Inferior parietal cortex (tissue), 1 donor: ENCODE measurements around the gene FN1.
"Not testable (repeated sequence)": the region's sequence is repeated elsewhere in the genome, so short reads cannot be mapped to it uniquely, and the experiment has no call there.

ENCODE experiments used
- DNase-seq: peaks from one replicate; pipeline ENCODE4 v3.0.0-alpha.2; 2016; ENCODE audit errors: extremely low spot score

Gene FN1

DNA sequence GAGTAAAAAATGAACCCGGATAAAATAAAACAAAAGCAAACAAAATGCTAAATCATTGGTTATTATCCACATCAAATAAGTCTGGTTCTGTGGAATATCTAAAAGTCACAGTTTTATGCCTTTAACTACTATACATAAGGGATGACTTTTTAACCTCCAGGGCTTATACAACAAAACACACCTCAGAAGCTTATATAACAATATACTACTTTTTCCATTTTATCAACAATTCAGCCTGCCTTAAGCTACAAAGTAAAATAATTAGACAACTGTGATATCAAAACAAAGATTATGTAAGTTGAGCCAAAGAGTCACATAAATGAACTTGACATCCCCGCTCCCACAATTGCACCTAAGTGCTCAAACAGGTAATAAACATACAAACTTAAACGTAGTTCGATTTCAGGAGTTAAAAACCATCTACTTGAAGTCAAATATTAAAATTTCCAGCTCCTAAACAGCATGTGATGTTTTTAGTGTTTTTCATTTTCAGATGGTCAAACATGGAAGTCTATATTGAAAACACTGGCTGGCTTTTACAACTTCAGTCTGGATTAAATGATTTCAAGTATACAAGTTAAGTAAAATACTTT is 69.3 kb downstream of the FN1 start:
- DNase-seq: no peak

DNA sequence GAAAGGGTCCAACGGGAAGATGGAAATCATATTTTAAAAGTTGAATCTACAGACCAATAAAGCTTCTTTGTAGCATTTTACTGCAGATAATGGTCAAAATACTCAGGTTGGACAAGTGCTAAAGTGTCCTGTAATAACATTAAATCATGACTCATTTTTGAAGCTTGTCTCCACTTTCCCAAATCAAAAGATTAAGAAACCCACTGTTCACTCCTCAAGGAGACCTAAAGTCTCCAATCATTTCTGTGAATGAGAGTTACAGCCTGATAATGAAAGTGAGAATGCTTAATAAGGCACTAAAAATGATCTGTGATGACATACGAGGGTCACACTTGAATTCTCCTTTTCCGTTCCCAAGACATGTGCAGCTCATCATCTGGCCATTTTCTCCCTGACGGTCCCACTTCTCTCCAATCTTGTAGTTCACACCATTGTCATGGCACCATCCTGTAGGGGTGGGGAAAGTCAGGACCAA is 70.6 kb downstream of the FN1 start:
- DNase-seq: no peak

DNA sequence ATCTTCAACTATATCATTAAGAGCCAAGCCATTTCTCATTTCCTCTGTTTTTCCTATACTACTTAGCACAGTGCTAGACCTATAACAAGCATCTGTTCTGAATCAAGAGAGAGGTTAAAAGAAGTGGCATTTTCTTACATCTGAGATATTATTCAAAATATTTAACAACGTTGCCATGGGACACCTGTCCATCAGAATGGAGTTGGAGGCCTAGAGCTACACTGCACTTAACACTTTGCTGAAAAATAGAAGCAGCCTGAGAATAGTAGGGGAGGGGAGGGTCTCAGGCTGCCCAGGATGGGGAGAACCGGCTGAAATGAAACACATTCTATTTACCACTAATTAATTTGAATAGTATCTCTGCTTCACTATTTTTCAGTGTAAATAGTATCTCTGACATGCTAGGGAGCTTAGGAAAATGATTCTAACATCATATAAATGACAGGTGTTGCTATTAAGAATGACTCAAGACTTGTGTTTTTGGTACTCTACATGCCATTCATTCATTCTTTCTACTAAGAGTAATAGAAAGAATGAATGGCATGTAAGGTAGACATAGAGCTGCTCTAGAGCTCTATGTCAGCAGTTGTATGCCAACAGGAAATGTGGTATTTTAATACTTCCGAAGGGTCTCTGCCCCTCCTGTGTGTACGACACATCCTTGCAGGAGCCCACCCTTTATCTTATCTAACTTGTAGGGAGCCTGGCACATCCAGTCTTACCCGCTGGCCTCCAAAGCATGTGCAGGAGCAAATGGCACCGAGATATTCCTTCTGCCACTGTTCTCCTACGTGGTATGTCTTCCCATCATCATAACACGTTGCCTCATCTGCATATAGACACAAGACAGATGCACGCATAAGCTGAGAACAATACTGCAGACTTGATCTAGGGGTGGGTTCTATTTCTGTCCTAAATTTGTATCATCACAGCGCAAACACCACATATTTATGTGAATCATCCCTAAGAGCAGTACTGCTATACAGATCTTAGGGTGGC is 71.4 kb downstream of the FN1 start:
- DNase-seq: no peak

DNA sequence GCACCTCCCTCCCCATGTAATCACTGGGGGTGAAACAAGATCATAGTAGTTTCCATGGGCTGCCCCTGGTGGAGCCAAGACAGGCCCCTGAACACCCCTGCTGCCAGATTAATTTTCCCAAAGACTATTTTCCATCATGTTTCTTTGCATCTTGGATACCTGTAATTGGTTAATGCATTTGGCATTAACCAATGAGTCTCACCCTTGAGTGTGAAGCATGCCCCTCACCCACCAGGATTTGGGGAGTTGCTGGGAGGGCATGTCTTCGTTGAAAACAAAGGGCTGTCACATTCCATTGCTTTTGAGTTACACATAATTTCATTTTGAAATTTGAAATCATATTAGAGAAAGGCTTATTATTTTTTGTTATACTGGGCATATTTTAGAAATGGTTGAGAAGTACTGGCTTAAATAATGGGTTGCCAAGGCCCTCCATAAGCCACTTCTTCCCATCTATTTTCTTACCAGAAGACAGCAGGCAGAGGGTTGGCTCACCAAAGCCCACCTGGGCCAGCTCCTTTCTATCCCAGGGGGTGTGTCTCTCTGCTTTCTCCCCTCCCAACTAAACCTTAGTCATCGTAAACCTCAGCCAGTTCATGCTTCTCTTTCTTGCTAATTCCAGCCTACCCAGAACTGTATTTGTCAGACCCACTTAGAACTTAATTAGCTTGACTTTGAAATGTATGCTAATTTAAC is 72.3 kb downstream of the FN1 start:
- DNase-seq: no peak

DNA sequence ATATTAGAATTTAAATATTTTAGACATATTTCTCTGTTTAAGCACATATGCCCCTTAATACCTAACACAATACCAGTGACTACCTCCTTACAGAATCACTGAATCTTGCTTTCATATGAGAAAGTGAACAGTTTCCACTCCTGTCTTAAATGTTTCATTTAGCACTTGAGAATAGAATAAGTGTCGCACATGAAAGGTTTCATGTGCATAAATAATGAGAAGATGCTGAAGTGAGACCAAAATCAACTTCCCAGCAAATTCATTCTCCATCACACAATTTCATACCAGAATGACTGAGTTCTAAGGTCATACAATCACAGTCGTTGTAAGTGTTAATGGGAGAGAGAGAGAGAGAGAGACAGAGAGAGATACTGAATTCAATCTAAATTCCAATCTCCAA is 72.8 kb downstream of the FN1 start:
- no peak for DNase-seq

DNA sequence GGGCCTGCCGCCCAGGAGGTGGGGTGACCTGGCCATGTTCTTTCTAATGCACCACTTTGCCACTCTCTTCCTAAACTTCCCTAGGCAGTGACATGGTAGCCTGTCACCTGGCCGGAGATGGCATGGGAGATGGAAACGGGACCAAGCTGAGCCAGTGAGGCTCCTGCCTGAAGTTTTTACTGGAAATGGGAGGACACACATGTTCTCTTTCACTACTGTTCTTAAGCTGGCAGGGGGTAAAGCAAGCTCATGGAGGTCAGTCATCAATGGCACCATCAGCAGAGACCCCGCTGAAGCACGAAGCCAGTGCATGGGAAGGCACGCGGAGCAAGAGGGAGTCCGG is 73.3 kb downstream of the FN1 start:
- DNase-seq: no peak

DNA sequence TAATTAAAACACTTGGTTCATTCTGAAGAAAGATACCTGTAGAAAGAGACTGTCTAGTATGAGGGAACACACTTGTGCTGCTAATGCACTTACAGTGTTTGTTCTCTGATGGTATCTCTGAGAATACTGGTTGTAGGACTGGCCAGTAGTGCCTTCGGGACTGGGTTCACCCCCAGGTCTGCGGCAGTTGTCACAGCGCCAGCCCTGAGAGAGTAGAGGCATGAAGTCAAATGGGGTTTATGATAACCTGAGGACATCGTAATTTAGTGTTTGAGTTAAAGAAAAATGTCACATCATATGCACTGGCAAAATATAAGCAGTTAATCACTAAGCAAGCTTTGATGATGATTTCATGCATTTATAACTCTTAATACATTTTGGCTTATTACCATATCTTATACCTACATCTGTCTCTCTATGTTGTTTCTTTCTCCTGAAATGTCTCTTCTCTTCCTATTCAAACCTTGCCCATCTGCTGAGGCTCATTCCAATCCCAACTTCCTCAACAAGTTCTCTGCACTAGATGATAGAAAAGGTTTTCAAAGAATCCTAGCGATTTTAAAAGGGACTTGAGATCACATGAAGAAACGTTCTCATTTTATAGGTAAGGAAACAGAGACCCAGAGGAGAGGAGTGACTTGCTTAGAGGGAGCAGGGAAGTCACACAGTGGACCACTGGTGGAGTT is 73.8 kb downstream of the FN1 start:
- no peak for DNase-seq

DNA sequence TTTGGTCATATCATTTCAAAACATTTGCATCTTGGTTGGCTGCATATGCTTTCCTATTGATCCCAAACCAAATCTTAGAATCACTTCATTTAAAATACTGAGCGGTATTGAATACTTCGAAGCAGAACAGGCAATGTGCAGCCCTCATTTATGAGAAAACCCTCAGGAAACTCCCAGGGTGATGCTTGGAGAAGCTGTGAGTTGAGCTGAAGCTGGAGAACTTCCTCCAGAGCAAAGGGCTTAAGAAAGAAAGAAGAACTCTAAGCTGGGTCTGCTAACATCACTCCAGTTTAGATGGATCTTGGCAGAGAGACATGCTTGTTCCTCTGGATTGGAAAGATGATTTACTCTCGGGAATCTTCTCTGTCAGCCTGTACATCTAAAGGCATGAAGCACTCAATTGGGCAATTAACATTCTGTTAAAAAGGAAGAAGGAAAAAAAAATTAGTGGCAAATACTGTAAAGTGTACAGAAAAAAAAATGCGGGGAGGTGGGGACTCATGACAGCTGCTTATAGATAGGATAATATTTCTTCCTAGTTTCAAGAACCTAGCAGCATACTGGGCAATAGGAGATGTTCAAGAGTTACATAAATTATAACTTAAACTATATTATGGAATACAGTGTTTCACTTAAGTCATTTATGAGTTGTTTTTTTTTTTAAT is 74.5 kb downstream of the FN1 start:
- DNase-seq: no peak

DNA sequence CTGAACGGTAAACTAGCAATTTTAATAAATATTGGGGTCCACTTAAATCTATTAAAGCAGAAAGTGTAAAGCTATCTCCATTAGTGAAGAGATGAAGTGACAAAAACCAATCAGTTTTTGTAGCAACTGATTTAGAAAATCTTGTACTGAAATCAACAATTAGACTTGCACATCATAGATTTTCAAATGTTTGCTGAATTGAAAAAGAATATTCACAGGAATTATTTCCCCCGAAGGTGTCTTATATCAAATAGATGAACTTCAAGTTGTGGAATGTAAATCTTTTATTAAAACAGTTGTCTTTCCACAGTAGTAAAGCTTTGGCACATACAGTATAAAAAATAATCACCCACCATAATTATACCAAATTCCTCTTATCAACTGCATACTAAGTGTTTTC is 75.3 kb downstream of the FN1 start:
- no peak for DNase-seq

DNA sequence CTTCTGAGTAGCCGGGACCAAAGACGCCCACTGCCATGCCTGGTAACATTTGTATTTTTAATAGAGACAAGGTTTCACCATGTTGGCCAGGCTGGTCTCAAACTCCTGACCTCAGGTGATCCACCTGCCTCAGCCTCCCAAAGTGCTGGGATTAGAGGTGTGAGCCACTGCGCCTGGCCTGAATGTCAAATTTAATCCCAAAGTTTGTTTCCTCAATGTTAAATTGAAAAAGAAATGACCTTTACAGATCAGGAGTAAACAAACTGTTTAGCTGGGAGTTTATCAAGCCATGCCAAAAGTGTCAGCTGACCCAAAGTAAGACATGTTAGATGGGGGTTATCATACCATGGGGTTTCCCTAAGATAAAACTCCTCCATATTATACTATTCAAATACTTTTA is 75.8 kb downstream of the FN1 start:
- not testable (repeated sequence) for DNase-seq

DNA sequence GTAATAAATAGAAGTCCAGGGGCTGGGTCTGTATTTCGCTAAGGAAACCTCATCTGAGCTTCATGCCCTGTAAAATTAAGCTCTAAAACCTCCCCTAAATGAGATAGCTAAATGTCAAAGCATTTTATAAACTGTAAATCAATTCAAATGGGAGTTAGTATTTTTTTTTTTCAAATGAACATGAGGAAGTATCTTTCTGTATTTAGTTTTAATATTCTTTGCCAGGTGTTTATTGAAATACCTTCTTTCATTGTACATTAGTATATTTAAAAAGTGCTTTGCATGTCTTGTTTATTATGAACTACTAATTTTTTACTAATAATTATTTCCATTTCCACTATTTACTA is 76.3 kb downstream of the FN1 start:
- no peak for DNase-seq

DNA sequence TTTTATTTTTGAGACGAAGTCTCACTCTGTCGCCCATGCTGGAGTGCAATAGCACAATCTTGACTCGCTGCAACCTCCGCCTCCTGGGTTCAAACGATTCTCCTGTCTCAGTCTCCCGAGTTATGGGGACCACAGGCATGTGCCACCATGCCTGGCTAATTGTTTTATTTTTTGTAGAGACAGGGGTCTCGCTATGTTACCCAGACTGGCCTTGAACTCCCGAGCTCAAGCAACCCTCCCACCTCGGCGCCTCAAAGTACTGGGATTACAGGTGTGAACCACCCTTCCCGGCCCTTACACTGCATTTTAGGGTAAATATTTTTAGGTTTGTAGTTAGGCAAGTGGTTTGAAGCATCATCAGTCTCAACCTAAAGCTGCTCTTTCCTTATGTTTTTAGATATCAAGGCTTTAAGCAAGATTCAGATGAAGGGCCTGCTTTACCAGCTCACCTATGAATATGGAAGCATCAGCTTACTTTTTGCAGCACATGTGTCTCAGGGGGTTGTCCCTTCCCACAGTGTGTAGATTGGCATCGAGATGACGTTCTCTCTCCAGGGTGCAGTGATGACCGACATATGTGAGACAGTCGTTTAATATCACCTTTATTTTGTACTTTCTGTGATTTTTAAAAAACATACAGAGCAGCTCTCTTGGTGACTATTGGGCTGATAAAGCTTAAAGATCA is 76.8 kb downstream of the FN1 start:
- no peak for DNase-seq

DNA sequence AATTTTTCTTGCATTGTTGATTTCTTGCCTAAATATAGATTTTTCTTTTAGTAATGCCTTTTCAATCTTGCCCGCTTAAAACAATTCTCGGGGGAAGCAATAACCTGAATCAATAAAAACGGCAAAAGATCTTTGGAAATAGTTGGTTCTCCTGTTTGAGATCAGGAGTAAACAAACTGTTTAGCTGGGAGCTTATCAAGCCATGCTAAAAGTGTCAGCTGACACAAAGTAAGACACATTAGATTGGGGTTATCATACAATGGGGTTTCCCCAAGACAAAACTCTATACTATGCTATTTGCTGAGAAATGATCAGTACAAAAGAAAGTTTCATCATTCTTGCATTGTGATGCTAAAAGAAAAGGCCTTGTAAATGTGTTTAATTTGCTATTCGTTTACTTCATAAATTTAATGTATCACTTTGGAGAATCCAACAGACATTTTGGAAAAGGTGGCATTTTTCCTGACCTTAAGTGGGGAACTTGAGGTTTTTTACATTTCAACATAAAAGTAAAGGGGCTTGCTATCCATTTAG is 77.5 kb downstream of the FN1 start:
- no peak for DNase-seq

DNA sequence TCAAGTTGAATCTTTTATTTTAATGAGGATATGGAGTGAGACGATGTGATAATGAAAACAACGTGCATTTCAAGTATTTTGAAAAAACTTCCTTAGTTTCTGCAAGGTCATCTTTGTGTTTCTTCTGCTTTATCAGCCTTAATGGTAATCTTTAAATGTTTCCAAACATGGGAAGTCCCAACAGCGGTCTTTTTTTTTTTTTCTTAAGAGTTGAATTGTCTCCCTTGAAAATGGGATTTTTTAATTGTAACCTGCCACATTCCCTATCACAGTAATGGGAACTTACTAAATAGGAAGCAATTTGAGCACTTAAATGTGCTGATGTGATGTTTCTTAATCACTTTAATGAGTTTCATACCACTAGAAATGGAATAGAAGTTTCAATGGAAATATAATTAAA is 78.2 kb downstream of the FN1 start:
- no peak for DNase-seq

DNA sequence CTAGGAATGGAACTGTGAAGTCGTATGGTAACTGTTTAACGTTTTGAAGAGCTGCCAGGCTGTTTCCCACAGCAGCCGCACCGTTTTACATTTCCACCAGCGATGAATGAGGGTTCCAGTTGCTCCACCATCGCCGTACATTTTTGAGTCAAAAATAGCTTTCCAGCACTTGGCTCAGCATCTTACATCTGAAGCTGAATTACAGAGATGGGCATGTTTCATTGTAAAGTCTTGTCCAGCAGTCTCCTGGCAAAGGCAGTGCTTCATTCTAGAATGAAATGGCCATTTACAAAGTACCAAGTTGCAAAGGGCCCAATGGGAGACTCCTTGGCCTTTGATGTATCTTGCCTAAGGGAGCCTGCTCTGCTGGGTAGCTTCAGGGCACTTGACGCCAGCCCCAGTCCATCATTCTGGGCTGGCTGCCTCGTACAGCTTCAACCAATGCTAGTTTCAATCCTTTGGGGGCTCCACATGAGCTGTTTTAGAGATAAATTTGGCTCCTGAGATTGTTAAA is 78.9 kb downstream of the FN1 start:
- DNase-seq: peak; percentile 27

DNA sequence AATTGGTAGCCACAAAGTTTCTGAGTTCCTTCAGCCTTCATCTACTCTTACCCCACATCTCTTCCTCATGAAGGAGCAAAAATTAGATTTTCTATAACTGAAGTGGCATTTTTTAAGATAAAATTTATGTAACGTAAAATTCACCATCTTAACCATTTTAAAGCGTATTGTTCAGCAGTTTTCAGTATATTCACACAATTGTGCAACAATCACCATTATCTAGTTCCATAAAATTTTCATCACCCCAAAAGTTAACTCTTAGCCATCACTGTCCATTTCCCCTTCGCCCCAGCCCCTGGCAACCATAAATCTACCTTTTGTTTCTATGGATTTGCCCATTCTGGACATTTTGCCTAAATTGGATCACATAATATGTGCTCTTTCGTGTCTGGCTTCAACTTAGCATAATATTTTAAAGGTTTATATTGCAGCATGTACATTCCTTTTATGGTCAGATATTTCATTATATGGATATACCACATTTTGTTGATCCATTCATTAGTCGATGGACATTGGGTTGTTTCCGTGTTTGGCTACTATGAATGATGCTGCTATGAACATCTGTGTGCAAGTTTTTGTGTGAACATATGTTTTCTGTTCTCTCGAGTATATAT is 79.4 kb downstream of the FN1 start:
- no peak for DNase-seq

DNA sequence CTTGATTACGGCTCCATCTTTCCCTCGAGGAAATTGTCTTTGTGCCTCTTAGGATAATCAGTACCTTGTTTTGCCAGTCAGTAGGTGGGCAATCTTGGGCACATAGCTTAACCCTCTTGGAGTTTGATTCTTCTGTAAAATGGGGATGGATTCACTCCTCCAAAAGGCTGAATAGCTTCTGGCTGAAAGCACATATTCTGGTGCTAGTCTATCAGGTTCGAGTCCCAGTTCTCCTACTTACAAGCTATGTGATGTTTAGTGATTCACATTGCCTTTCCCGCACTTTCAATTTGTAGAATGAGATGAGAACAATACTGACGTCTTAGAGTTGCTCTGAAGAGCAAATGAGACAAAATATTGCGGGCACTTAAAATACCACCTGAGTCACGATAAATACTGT is 80.1 kb downstream of the FN1 start:
- no peak for DNase-seq

DNA sequence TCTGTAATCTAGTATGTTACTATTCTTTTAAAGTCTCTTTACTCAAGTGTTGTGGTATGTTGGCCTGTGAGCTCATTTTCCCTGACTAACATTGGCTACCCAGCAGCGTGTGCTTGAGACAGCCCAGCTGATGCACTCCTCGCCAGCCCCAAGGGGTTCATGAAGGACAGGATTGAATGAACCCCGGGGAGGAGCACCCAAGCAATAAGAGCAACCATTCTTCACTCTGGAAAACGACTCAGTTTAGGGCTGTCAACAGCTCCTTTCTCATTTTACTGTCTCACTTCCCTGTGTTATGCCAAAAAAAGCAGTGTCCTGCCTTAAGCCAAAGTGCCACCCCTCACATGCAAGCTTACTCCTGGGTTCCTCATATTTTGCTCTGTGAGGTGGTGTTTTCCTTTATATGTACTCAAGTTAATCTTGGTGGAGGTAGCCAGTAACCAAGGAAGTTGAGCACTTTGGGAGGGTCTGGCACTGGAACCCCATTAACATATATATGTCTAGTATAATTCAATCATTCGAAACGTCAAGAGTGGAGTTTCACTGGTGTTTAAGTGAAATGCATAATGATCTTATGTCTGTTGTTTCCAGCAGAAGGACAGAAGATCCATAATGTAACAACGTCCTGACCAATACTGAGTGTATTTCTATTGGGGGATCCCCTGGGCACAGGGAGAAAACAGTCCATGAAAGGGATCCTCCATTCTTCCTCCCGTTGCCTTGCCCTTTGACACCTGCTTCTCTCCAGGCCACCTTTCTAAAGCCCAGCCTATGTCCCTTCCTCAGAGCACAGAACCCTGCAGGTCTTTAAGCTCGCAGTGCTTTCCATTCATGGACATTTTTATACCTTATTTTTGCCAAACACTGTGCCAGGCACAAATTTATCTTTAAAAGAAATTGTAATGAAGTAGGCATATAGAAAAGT is 80.8 kb downstream of the FN1 start:
- DNase-seq: no peak

DNA sequence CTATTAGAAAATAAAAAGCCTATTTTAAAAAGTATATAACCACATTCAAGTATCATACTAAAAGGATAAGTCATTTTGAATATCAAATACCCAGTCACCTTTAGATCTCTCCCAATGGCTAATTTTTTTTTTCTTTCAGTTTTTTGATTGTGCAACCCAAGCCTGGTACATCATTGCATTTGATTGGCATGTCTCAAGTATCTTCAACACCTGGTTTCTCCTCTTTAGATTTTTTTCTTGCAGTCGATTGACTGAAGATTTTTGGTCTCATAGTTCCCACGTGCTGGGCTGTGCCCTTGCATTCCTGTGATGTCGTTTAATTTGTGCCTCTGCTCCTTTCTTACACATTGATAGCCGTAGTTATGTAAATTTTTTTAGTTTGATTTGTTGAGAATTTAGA is 83.3 kb downstream of the FN1 start:
- no peak for DNase-seq
